HG02870 (cell line): ENCODE measurements around the gene SDR39U1.

Experiments used
- ATAC-seq: cut with Tn5 transposase; IDR thresholded peaks from one replicate; pipeline ENCODE4 v1.9.1; 2021; ENCODE audit warnings: mild to moderate bottlenecking, moderate library complexity; ENCODE audit not compliant: unreplicated experiment

The SDR39U1 gene

GRCh38 chr14:24414077-24414476 is 28.5 kb downstream of the SDR39U1 start:
- no peak for ATAC-seq

- no peak for ATAC-seq
Measured at GRCh38 chr14:24411443-24412389, 30.9 kb downstream of the SDR39U1 start.

GRCh38 chr14:24409956-24410355 is 32.6 kb downstream of the SDR39U1 start:
- ATAC-seq = no peak

GRCh38 chr14:24409192-24409591 is 33.4 kb downstream of the SDR39U1 start:
- no peak for ATAC-seq

- ATAC-seq = no peak
Measured at GRCh38 chr14:24408764-24409163, 33.8 kb downstream of the SDR39U1 start.

- ATAC-seq = no peak
Measured at GRCh38 chr14:24407608-24408325, 34.8 kb downstream of the SDR39U1 start.

GRCh38 chr14:24406416-24406815 is 36.2 kb downstream of the SDR39U1 start:
- ATAC-seq = no peak

GRCh38 chr14:24404814-24405213 is 37.8 kb downstream of the SDR39U1 start:
- no peak for ATAC-seq

- ATAC-seq = no peak
Measured at GRCh38 chr14:24403294-24403998, 39.1 kb downstream of the SDR39U1 start.

- no peak for ATAC-seq
Measured at GRCh38 chr14:24401810-24402702, 40.5 kb downstream of the SDR39U1 start.

- no peak for ATAC-seq
Measured at GRCh38 chr14:24399999-24400718, 42.4 kb downstream of the SDR39U1 start.

GRCh38 chr14:24399447-24399822 is 43.1 kb downstream of the SDR39U1 start:
- no peak for ATAC-seq

- ATAC-seq = no peak
Measured at GRCh38 chr14:24398653-24399446, 43.7 kb downstream of the SDR39U1 start, which contains the start of gene NYNRIN. Gene NYNRIN (plus strand): TSS chr14:24399003. CDS start chr14:24399247, 244 bp downstream.

- ATAC-seq = no peak
Measured at GRCh38 chr14:24398293-24398652, 44.3 kb downstream of the SDR39U1 start.

- no peak for ATAC-seq
Measured at GRCh38 chr14:24397639-24398292, 44.8 kb downstream of the SDR39U1 start.

GRCh38 chr14:24395609-24396582 is 46.7 kb downstream of the SDR39U1 start:
- no peak for ATAC-seq

GRCh38 chr14:24394275-24394674 is 48.3 kb downstream of the SDR39U1 start:
- no peak for ATAC-seq
